PC-9 (cell line): ENCODE measurements around the gene CCDC43.
"Not testable (repeated sequence)": the region's sequence is repeated elsewhere in the genome, so short reads cannot be mapped to it uniquely, and the experiment has no call there.

ENCODE experiments used
- CTCF ChIP-seq: fragments of 200-600 bp; sonication (generic); conservative IDR thresholded peaks from 2 replicates; pipeline ENCODE4 v1.6.1; 2017; ENCODE audit warnings: mixed run types, antibody characterized with exemption, mild to moderate bottlenecking, moderate library complexity
- EZH2 ChIP-seq: fragments of 200-600 bp; sonication (generic); IDR thresholded peaks from 2 replicates; pipeline ENCODE4 v1.8.0; 2017; ENCODE audit warnings: antibody characterized with exemption, low read depth

GRCh38 chr17:44700288-44700687 lies 10.7 kb upstream of the CCDC43 start:
- TF ChIP-seq CTCF, EZH2: not testable (repeated sequence)
